Raji (cell line): ENCODE measurements around the gene ZNF496.

Experiments used
- POLR2A ChIP-seq: IDR thresholded peaks from 2 replicates; pipeline ENCODE4 v1.6.1; 2011; ENCODE audit warnings: low read depth, low read length, control low read depth; ENCODE audit not compliant: insufficient read depth

Gene ZNF496

GRCh38 chr1:247332623-247333361 lies 1.1 kb upstream of the ZNF496 start:
- TF ChIP-seq POLR2A, result no peak

- no peak for TF ChIP-seq POLR2A
Measured at GRCh38 chr1:247332215-247332622, 552 bp upstream of the ZNF496 start.

- no peak for TF ChIP-seq POLR2A
Measured at GRCh38 chr1:247331172-247331524, 519 bp downstream of the ZNF496 start.

GRCh38 chr1:247330548-247331171 lies 1.0 kb downstream of the ZNF496 start:
- no peak for TF ChIP-seq POLR2A

GRCh38 chr1:247329097-247329617 lies 2.5 kb downstream of the ZNF496 start:
- no peak for TF ChIP-seq POLR2A

GRCh38 chr1:247328311-247328710 lies 3.4 kb downstream of the ZNF496 start:
- TF ChIP-seq POLR2A, result no peak

- TF ChIP-seq POLR2A, result no peak
Measured at GRCh38 chr1:247326411-247327130, 5.1 kb downstream of the ZNF496 start.

- no peak for TF ChIP-seq POLR2A
Measured at GRCh38 chr1:247324923-247325322, 6.7 kb downstream of the ZNF496 start.

GRCh38 chr1:247324204-247324787 lies 7.4 kb downstream of the ZNF496 start:
- no peak for TF ChIP-seq POLR2A

- no peak for TF ChIP-seq POLR2A
Measured at GRCh38 chr1:247322849-247323586, 8.6 kb downstream of the ZNF496 start.

- TF ChIP-seq POLR2A, result no peak
Measured at GRCh38 chr1:247322442-247322841, 9.2 kb downstream of the ZNF496 start.

GRCh38 chr1:247317702-247318101 lies 14.0 kb downstream of the ZNF496 start:
- no peak for TF ChIP-seq POLR2A

GRCh38 chr1:247316590-247317197 lies 15.0 kb downstream of the ZNF496 start:
- TF ChIP-seq POLR2A, result no peak

GRCh38 chr1:247304031-247304430 lies 27.6 kb downstream of the ZNF496 start:
- TF ChIP-seq POLR2A, result no peak
